GM10266 (cell line): ENCODE results near the gene MSI2.

Experiments
- DNase-seq: peaks from one replicate; pipeline ENCODE4 v3.0.0; 2012; ENCODE audit errors: extremely low spot score
- TF ChIP-seq, protein P1 (sequence below): IDR thresholded peaks from 2 replicates; pipeline ENCODE4 v1.5.1; 2012; ENCODE audit warnings: mild to moderate bottlenecking, low read depth; ENCODE audit not compliant: control insufficient read depth, insufficient read depth; ENCODE audit errors: missing control alignments

The MSI2 gene

DNA sequence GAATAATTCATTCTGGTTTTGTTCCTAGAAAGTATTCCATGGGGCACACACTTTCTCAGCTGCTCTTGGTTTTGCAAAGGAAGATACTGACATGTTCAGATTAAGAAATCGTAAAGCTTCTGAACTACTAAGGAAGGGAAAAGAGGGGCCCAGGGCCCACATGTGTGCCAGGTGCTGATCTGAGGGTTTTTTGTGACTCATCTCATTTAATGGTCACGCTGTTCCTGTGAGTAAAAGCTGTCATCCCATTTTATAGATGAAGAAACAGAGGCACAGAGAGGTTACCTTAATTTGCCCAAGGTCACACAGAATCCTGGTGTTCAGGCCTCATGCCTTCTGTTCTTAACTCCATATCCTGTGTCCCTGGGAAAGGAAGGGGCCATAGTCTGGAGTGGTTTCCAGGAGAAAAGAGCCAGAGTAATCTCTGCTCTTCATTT is 113.2 kb downstream of the MSI2 start:
- TF ChIP-seq, protein P1, sequence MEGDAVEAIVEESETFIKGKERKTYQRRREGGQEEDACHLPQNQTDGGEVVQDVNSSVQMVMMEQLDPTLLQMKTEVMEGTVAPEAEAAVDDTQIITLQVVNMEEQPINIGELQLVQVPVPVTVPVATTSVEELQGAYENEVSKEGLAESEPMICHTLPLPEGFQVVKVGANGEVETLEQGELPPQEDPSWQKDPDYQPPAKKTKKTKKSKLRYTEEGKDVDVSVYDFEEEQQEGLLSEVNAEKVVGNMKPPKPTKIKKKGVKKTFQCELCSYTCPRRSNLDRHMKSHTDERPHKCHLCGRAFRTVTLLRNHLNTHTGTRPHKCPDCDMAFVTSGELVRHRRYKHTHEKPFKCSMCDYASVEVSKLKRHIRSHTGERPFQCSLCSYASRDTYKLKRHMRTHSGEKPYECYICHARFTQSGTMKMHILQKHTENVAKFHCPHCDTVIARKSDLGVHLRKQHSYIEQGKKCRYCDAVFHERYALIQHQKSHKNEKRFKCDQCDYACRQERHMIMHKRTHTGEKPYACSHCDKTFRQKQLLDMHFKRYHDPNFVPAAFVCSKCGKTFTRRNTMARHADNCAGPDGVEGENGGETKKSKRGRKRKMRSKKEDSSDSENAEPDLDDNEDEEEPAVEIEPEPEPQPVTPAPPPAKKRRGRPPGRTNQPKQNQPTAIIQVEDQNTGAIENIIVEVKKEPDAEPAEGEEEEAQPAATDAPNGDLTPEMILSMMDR: no peak
- DNase-seq: no peak

DNA sequence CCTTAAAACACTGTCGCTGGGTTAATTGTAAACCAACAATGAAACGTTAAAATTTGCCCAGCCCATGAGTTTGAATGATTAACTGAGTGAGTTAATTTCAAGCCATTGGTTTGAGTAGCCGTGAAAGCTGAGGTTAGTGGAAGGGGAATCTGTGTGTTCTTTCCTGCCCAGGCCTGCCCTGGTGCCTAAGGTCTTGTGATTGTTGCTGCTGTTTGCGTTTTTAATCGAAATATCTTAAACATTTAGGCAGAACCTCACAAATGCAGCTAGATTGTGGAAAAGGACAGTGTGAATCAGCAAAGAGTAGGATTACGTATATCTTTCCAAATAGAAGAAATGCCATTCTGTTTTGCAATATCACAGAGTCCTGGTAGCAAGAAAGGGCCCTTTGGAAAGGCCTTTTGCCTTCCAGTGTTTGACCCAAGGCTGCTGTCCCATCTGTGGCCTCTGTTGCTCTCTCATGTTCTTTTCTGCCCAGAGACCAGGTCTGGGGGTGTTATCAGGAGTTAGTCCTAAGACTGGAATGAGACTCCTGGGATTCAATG is 113.8 kb downstream of the MSI2 start:
- DNase-seq: no peak
- TF ChIP-seq, protein P1: no peak

DNA sequence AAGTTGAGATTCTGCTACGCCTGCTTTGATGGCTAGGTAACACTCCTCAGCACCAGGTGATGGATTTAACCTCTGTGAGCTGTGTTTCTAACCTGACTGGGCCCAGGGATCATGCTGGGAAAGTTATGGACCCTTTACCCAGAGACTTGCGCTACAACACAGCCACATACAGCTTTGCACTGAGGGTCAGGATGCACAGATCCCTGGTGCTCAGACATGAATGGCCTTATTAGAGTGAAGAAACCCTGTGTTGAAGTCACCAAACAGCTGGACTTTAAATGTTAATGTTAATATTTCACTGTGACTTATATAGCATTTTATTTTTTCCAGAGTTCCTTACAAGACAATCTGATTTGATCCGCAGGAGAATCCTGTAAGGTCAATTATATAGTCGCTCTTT is 114.3 kb downstream of the MSI2 start:
- no peak for DNase-seq
- TF ChIP-seq, protein P1: no peak

DNA sequence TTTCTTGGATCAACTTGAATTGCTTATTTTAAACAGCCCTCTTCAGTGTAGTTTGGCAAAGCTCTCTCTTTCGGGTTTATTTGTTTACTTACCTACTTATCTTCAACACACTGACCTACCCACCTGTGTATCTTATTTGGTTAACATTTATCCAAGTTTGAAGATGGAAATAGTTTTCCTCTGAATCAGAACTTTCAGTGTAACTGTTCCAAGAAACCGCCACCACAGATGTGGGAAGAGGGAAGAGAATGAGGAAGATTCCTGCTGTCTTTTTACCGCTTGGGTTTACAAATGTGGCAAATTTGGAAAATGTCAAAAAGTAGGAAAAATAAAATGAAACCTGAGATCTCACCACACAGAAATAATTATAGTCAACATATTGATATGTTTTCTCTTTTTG is 115.8 kb downstream of the MSI2 start:
- no peak for DNase-seq
- TF ChIP-seq, protein P1: no peak

DNA sequence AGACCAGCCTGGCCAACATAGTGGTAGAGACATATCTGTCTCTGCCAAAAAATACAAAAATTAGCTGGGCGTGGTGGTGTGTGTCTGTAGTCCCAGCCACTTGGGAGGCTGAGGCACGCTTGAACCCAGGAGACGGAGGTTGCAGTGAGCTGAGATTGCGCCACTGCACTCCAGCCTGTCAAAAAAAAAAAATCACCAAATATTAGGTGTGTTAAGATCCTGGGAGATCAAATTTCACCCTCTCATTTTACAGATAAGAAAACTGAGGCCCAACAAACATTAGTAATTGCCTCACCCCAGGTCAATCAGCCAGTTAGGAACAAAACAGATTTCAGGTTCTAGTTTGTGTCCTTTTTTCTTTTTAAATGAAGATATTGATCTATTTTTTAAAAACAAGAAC is 116.7 kb downstream of the MSI2 start:
- TF ChIP-seq, protein P1: no peak
- no peak for DNase-seq

DNA sequence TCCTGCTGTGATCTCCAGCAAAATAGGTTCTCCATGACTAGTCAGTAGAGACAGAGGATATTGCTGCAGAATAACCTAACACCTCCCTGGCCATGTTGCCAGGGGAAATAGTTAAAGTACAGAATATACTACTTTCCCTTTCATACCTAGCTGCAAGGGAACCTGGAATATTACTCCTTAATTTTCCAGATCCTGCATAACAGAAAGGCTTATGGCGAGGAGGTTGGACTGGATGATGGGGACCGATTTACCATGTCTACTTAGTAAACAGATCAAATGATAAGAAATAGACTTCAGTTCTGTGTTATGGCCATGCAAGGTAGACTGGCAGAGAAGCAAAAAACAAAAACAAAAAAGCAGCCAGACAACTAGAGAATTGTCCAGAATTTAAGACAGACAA is 117.4 kb downstream of the MSI2 start:
- TF ChIP-seq, protein P1: no peak
- no peak for DNase-seq

DNA sequence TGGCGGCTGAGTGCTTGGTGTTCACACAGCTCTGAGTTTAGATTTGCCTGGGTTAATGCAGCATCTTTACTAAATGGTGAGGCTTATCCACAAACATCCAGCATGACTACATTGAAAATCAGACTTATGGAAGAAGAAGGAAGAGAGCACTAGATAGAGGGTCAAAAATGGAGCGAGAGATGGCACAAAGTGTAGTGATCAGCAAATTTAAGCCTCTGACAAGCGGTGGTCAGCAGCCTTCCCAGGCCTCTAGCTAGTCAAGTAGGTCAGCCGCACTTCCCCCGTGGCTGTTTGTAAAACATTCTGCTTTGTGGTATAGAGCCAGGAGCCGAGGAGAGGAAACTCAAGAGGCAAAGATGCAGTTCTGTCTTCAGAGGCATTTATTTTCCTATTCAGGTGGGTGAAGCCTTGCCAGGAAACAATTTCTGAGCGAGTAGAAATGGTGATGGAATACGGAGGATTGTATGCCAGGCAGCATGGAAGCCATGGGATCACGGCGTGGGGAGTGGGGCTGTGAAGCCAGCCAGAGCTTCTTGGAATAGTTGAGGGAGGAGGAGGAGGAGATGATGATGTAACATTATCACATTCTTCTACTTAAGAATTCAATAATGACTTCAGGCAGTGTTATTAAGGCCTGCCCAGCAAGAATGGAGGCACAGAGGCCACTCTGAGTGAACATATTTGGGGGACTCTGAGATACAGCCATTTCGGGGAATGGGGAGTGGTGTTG is 118.9 kb downstream of the MSI2 start:
- no peak for DNase-seq
- TF ChIP-seq, protein P1: no peak
